Kidney epithelial cell (primary cell): Measurements from ENCODE around the gene NDUFA8. TPM values are rescaled to one million over a fixed set of nuclear protein-coding genes. Genes with fewer than 3 reads are reported as not detected.

Source experiments
- DNase-seq: peaks from one replicate; pipeline ENCODE4 v3.0.0-alpha.2; 2010; ENCODE audit warnings: low read depth
- H3K27me3 ChIP-seq: 2 replicates; pipeline ENCODE4 v1.6.0; 2011; ENCODE audit warnings: low read length; ENCODE audit not compliant: control insufficient read depth, insufficient read depth
- H3K36me3 ChIP-seq: 2 replicates; pipeline ENCODE4 v1.5.1; 2011; ENCODE audit warnings: low read length; ENCODE audit not compliant: control insufficient read depth, insufficient read depth
- H3K4me3 ChIP-seq: 2 replicates; pipeline ENCODE4 v1.5.1; 2011; ENCODE audit warnings: low read depth, mild to moderate bottlenecking, control low read depth, low read length
- total RNA-seq: library from RNA; depleted of rRNA; stranded (reverse); fragments of >200 nt; gene quantifications from 2 replicates; pipeline ENCODE4 v1.2.3, GENCODE V29; 2015
- TF ChIP-seq, protein P1 (sequence below): IDR thresholded peaks from 2 replicates; pipeline ENCODE4 v1.5.1; 2011; ENCODE audit warnings: mild to moderate bottlenecking, moderate library complexity, low read length, control low read depth, inconsistent platforms; ENCODE audit not compliant: insufficient read depth, poor library complexity, severe bottlenecking

NDUFA8 gene
- total RNA-seq, 1 donor from 2014 or later = 42.7 TPM

DNA sequence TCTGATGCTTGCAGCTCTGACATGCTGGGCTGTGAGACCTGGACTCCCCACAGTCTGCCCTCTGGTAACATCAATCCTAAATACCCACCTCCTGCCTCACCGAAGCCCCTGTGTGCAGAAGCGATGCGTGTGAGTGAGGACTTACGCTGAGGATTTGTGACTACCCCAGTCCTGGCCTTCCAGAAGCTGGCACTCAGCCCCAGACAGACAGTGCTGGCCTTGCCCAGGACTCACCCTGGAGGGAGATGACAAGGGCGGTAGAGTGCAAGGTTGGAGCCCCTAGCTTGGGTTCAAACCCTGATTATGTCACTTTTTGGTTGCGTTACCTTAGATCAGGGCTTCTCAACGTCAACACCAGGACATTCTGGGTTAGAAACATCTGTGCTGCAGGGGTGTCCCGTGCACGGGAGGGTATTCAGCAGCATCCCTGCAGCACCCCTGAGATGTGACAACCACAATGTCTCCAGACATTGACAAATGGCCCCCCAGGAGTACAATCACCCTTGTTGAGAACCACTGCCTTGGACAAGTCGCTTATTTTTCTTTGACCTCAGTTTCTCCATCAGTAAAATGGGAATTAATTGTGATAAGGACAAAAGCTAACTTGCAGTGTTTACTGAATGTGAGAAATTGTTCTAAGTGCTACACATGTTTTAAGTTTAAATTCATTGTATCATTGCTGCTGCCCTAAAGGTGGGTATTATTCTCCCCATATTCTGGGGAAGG, 43.0 kb downstream of the NDUFA8 start:
- TF ChIP-seq, protein P1, sequence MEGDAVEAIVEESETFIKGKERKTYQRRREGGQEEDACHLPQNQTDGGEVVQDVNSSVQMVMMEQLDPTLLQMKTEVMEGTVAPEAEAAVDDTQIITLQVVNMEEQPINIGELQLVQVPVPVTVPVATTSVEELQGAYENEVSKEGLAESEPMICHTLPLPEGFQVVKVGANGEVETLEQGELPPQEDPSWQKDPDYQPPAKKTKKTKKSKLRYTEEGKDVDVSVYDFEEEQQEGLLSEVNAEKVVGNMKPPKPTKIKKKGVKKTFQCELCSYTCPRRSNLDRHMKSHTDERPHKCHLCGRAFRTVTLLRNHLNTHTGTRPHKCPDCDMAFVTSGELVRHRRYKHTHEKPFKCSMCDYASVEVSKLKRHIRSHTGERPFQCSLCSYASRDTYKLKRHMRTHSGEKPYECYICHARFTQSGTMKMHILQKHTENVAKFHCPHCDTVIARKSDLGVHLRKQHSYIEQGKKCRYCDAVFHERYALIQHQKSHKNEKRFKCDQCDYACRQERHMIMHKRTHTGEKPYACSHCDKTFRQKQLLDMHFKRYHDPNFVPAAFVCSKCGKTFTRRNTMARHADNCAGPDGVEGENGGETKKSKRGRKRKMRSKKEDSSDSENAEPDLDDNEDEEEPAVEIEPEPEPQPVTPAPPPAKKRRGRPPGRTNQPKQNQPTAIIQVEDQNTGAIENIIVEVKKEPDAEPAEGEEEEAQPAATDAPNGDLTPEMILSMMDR = no peak
- no peak for DNase-seq
- Histone ChIP-seq H3K27me3 (no peaks in the 10 kb centered on the region), H3K4me3 (no peak overlapping the region), H3K36me3 (no peaks in the 10 kb centered on the region)

DNA sequence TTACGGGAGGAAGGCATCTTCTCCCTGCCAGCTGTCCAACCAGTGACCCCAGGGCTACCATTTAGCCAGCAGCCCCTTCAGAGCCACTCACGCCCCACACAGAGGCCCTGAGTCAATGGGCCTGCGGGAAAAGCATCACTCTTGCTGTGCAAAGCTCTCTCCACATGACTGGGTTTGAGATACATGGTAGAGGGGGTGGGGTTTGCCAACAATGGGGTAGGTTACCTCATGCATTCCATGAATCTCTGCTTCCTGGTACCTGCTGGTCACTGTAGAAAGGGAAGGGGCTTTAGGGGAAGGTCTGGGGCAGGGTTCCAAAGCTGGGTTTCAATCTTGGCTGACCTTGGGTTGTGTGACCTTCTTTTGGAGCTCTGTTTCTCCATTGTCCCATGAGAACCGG, 43.5 kb downstream of the NDUFA8 start:
- no peaks in the 10 kb centered on the region for H3K27me3 ChIP-seq
- TF ChIP-seq, protein P1 = no peak
- no peak for DNase-seq

DNA sequence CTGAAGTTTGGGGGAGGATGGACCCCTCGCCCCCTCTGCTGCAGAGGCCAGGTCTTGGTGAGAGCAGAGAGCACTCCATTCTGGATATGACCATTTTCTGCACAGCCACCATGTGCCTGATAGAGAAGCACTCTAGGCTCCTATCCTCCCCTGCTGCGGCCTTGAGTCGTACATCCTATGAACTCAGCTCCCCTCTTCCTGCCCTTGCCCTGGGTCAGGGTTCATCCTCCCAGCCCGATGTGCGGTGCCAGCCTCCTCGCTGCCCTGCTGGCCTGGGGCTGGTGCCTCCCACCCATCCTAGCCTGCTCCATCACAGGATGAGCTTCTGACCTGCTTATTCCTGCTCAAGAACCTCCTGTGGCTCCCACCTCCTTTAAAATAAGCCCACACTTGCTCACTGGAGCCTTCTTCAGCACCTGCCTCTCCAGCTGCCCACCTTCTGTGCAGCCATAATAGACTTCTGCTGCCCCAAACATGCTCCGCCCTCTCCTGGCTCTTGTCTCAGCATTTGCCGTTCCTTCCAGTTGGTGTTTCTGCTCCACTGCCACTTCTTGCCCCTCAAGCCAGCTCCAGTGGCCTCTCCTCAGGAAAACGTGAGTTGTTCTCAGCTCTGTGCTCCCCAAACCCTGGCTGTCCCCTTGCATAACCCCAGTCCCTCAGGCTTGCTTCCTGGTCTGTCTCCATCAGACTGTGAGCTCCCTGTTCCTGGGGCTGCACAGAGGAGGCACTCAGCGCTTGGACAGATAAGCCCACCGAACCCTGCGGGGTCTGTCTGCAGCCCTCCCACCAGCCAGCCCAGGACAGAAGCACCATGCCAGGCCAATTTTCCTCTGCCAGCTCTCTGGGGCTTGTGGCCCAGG, 44.2 kb downstream of the NDUFA8 start:
- TF ChIP-seq, protein P1 = no peak
- Histone ChIP-seq H3K36me3 (no peaks in the 10 kb centered on the region), H3K4me3 (no peak overlapping the region), H3K27me3 (no peaks in the 10 kb centered on the region)
- DNase-seq = no peak

More for the DNA sequence above, 43.5 kb downstream of the NDUFA8 start:
- Histone ChIP-seq H3K4me3 (no peak overlapping the region), H3K36me3 (no peaks in the 10 kb centered on the region)

DNA sequence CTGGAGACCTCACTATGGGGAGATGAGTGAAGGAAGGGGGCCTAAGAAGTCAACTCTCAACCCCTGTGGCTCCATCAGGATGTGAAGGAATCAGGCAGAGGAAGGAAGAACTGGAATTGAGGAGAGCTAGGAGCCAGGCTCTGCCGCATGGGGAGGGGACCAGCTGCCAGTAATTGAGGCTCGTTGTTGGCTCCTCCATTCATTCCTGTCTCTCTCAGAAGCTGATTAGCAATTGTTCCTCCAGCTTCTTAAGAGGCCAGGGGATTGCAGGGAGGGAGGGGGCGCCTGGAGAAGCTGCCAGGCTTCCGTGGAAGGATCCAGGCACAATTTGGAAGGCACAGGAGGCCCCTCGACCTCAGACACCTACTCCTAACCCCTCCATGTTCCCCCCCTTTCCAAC, 46.0 kb downstream of the NDUFA8 start:
- Histone ChIP-seq H3K36me3 (no peaks in the 10 kb centered on the region), H3K4me3 (no peak overlapping the region), H3K27me3 (no peaks in the 10 kb centered on the region)
- DNase-seq = no peak
- TF ChIP-seq, protein P1 = no peak

DNA sequence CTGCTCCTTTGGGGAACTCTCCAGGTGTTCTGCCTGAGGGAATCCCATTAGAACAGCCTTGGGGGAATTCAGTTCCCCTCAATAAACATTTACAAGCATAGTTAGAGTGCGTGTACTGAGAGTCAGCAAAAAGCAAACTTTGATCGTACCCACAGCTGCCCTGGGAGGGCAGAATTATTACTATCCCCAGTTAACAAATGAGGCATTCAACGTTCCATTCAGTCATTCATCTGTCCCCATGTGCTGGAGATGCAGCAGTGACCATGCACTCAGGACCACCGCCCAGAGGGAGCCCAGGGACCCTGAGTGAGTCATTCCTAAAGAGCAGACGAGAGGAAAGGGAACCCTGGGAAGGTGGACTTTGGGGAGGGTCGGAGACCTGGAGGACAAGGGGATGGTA, 47.3 kb downstream of the NDUFA8 start:
- TF ChIP-seq, protein P1 = no peak
- H3K36me3 ChIP-seq = no peaks in the 10 kb centered on the region
- DNase-seq = no peak
- no peak overlapping the region for H3K4me3 ChIP-seq
- no peaks in the 10 kb centered on the region for H3K27me3 ChIP-seq
